Panc1 (cell line): ENCODE data around the gene MAS1L. TPM values are rescaled to one million over a fixed set of nuclear protein-coding genes. Genes with fewer than 3 reads are reported as not detected.

Source experiments
- ATAC-seq: fragments of 200-7000 bp; cut with Tn5 transposase; 2 replicates; pipeline ENCODE4 v1.9.1; 2020; ENCODE audit warnings: mild to moderate bottlenecking, moderate library complexity
- BruUV-seq: library from RNA; stranded (reverse); fragments of 400-500 nt; replicated peaks from 2 replicates; lab custom pipeline; 2021; lab: Mats Ljungman, UMichigan
- CTCF ChIA-PET: fragments of 300-600 bp; sonication (Branson Sonifier 250); formaldehyde crosslinking; loops from one replicate; lab custom pipeline; 2022; ENCODE audit warnings: antibody characterized with exemption; lab: Charles Lee
- POLR2A ChIA-PET: fragments of 300-600 bp; sonication (Branson Sonifier 250); formaldehyde crosslinking; loops from one replicate; lab custom pipeline; 2022; ENCODE audit warnings: antibody characterized with exemption; lab: Charles Lee
- DNase-seq: peaks from one replicate; pipeline ENCODE4 v3.0.0-alpha.2; 2010; ENCODE audit warnings: low read depth, low spot score
- H3K27ac ChIP-seq: 2 replicates; pipeline ENCODE4 v1.5.1; 2011; ENCODE audit warnings: mild to moderate bottlenecking, low read length, inconsistent platforms
- H3K27me3 ChIP-seq: fragments of 200-500 bp; sonication (Bioruptor generic); 2 replicates; pipeline ENCODE4 v1.6.0; 2014; ENCODE audit warnings: low read length, inconsistent platforms; ENCODE audit not compliant: control insufficient read depth, insufficient read depth
- H3K36me3 ChIP-seq: fragments of 200-500 bp; sonication (Bioruptor generic); 2 replicates; pipeline ENCODE4 v1.5.1; 2014; ENCODE audit warnings: inconsistent platforms, mild to moderate bottlenecking, low read length, moderate library complexity; ENCODE audit not compliant: control insufficient read depth, insufficient read depth
- H3K4me1 ChIP-seq: 2 replicates; pipeline ENCODE4 v1.5.1; 2011; ENCODE audit warnings: inconsistent platforms, mild to moderate bottlenecking, low read length, moderate library complexity; ENCODE audit not compliant: control insufficient read depth, insufficient read depth
- H3K4me3 ChIP-seq, 2 experiments: 2 replicates each; pipeline ENCODE4 v1.5.1; 2011 to 2012; ENCODE audit warnings: low read depth in 2 of 2, low read length in 2 of 2, mild to moderate bottlenecking in 2 of 2, inconsistent platforms in 1 of 2, moderate library complexity in 1 of 2
- H3K9me3 ChIP-seq: fragments of 200-500 bp; sonication (Bioruptor generic); 2 replicates; pipeline ENCODE4 v1.5.1; 2014; ENCODE audit warnings: low read depth, mild to moderate bottlenecking, inconsistent platforms, low read length, moderate library complexity; ENCODE audit not compliant: control insufficient read depth, insufficient read depth
- CTCF ChIP-seq: fragments of 450-650 bp; IDR thresholded peaks from 2 replicates; pipeline ENCODE4 v1.5.1; 2017; ENCODE audit warnings: mild to moderate bottlenecking
- POLR2AphosphoS5 ChIP-seq: IDR thresholded peaks from 2 replicates; pipeline ENCODE4 v1.6.1; 2012; ENCODE audit warnings: mild to moderate bottlenecking, low read depth, low read length, moderate library complexity
- SIN3A ChIP-seq: IDR thresholded peaks from 2 replicates; pipeline ENCODE4 v1.6.1; 2012; ENCODE audit warnings: low read depth, mild to moderate bottlenecking, low read length, moderate library complexity, borderline replicate concordance; ENCODE audit not compliant: insufficient read depth
- TCF7L2 ChIP-seq: IDR thresholded peaks from 2 replicates; pipeline ENCODE4 v1.6.1; 2011; ENCODE audit warnings: mild to moderate bottlenecking, low read depth, low read length, inconsistent platforms
- in situ Hi-C: cut with HindIII; loops from 2 replicates; pipeline ENCODE4 v1.10.0; 2016; ENCODE audit warnings: low sequenced_read_pairs, low pct_unique_long_range_greater_than_20kb
- intact Hi-C: fragments of 100-400 bp; cut with micrococcal nuclease; formaldehyde crosslinking; loops from one replicate; pipeline ENCODE4 v1.10.0; 2022; ENCODE audit not compliant: unreplicated experiment
- total RNA-seq: library from RNA; stranded (reverse); gene quantifications from one replicate; pipeline ENCODE4 v1.2.1, GENCODE V29; 2021; ENCODE audit not compliant: unreplicated experiment
- TF ChIP-seq, protein P1 (sequence below), 2 experiments: IDR thresholded peaks; 2 replicates each; pipeline ENCODE4 v1.6.1; 2011 to 2012; ENCODE audit warnings: low read depth in 2 of 2, control low read depth in 1 of 2, low read length in 1 of 2, mild to moderate bottlenecking in 1 of 2, moderate library complexity in 1 of 2; ENCODE audit not compliant: insufficient read depth in 1 of 2

Gene MAS1L
- total RNA-seq, 1 experiment from 2014 or later = not detected

DNA sequence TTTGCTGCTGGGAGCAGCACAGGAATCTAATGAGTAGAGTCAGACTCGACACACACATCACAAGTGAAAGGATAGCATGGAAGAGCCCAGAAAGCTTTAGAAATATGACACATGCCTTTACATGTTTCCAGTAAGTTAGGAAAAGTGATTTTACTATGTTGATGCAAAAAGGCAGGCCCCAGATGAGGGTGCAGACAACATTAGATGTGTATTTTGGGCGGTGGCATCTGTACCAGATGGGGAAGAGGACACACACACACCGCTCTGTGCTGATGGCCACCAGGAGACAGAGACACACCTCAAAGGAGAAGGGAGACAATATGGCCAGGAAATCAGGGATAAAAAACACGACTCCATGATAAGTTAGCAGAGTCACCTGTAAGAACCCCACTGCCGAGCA lies 625 bp downstream of the MAS1L start:
- ChIA-PET POLR2A (no interaction called here), CTCF (no interaction called here)
- intact Hi-C loops = no loop called here
- ATAC-seq = no peak
- no peak overlapping the region for H3K27ac ChIP-seq
- no peaks in the 10 kb centered on the region for H3K4me1 ChIP-seq
- in situ Hi-C loops = no loop called here
- no peaks in the 10 kb centered on the region for H3K36me3 ChIP-seq
- no peak overlapping the region for H3K4me3 ChIP-seq
- TF ChIP-seq TCF7L2 = no peak
- TF ChIP-seq POLR2AphosphoS5 = no peak
- no peak for DNase-seq
- no TSS peak for BruUV-seq
- H3K9me3 ChIP-seq = no peaks in the 10 kb centered on the region
- H3K27me3 ChIP-seq = no peaks in the 10 kb centered on the region

DNA sequence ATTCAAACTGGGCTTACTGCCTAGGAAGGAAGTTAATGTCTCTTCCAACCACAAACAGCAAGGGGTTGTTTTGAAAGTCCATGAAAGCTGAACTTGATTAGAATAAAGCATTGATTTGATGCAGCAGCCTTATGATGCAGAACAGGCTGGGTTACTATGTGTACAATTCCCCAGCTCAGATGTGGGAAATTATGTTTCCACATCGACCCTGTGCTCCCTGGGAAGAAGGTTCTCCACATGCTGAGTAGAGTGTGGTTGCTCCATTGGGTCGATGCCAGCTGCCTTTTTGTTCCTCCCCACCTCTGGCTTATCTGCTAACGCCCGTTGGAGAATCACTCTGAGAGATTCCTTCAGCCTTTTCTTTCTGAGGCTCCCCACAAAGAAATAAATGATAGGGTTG lies 1.2 kb downstream of the MAS1L start:
- no peak overlapping the region for H3K27ac ChIP-seq
- in situ Hi-C loops (no loop called here), intact Hi-C loops (no loop called here)
- ATAC-seq (no peak), DNase-seq (no peak)
- TF ChIP-seq TCF7L2 = no peak
- TF ChIP-seq SIN3A = no peak
- TF ChIP-seq CTCF = no peak
- no peak for TF ChIP-seq POLR2AphosphoS5
- TF ChIP-seq, protein P1, sequence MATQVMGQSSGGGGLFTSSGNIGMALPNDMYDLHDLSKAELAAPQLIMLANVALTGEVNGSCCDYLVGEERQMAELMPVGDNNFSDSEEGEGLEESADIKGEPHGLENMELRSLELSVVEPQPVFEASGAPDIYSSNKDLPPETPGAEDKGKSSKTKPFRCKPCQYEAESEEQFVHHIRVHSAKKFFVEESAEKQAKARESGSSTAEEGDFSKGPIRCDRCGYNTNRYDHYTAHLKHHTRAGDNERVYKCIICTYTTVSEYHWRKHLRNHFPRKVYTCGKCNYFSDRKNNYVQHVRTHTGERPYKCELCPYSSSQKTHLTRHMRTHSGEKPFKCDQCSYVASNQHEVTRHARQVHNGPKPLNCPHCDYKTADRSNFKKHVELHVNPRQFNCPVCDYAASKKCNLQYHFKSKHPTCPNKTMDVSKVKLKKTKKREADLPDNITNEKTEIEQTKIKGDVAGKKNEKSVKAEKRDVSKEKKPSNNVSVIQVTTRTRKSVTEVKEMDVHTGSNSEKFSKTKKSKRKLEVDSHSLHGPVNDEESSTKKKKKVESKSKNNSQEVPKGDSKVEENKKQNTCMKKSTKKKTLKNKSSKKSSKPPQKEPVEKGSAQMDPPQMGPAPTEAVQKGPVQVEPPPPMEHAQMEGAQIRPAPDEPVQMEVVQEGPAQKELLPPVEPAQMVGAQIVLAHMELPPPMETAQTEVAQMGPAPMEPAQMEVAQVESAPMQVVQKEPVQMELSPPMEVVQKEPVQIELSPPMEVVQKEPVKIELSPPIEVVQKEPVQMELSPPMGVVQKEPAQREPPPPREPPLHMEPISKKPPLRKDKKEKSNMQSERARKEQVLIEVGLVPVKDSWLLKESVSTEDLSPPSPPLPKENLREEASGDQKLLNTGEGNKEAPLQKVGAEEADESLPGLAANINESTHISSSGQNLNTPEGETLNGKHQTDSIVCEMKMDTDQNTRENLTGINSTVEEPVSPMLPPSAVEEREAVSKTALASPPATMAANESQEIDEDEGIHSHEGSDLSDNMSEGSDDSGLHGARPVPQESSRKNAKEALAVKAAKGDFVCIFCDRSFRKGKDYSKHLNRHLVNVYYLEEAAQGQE (IDR thresholded peaks at IDR 0.05; ENCODE audit: insufficient read depth in 1 of 2, low read depth in 2 of 2, low read length in 1 of 2) = no peak
- no peaks in the 10 kb centered on the region for H3K27me3 ChIP-seq
- no peaks in the 10 kb centered on the region for H3K4me1 ChIP-seq
- H3K4me3 ChIP-seq = no peak overlapping the region
- H3K9me3 ChIP-seq = no peaks in the 10 kb centered on the region
- CTCF ChIA-PET = no interaction called here
- BruUV-seq = no TSS peak
- POLR2A ChIA-PET = no interaction called here
- no peaks in the 10 kb centered on the region for H3K36me3 ChIP-seq

- BruUV-seq = no TSS peak
- ATAC-seq = no peak
Observed at GRCh38 chr6:29483735-29484134, 4.0 kb downstream of the MAS1L start.

More at GRCh38 chr6:29483735-29484134, 4.0 kb downstream of the MAS1L start:
- H3K27ac ChIP-seq = no peak overlapping the region
- intact Hi-C loops = no loop called here
- ChIA-PET POLR2A (no interaction called here), CTCF (no interaction called here)
- H3K36me3 ChIP-seq = no peaks in the 10 kb centered on the region
- no peaks in the 10 kb centered on the region for H3K4me1 ChIP-seq
- DNase-seq = no peak
- TF ChIP-seq POLR2AphosphoS5 (no peak), TCF7L2 (no peak), CTCF (no peak), SIN3A (no peak)
- TF ChIP-seq, protein P1 (IDR thresholded peaks at IDR 0.05; ENCODE audit: insufficient read depth in 1 of 2, low read depth in 2 of 2, low read length in 1 of 2) = no peak
- H3K27me3 ChIP-seq = no peaks in the 10 kb centered on the region
- H3K4me3 ChIP-seq = no peak overlapping the region
- in situ Hi-C loops = no loop called here
- no peaks in the 10 kb centered on the region for H3K9me3 ChIP-seq
